ENCODE data around the gene CNDP1.
A peak's percentile ranks its signal among the peaks of the same experiment; 100 is the strongest.
"Not testable (repeated sequence)": the region's sequence is repeated elsewhere in the genome, so short reads cannot be mapped to it uniquely, and the experiment has no call there.

Gene CNDP1

GRCh38 chr18:74546007-74546406 is 11.7 kb downstream of the CNDP1 start:
- no peak for DNase-seq (ENCODE audit: low spot score)

- DNase-seq (ENCODE audit: low spot score): peak; percentile 89
Observed at GRCh38 chr18:74546751-74547530, 12.6 kb downstream of the CNDP1 start.

GRCh38 chr18:74547860-74548259 is 13.6 kb downstream of the CNDP1 start:
- DNase-seq (ENCODE audit: low spot score): no peak

- DNase-seq (ENCODE audit: low spot score): no peak
Observed at GRCh38 chr18:74549591-74550104, 15.3 kb downstream of the CNDP1 start.

- no peak for DNase-seq (ENCODE audit: low spot score)
Observed at GRCh38 chr18:74550886-74551285, 16.6 kb downstream of the CNDP1 start.

- DNase-seq (ENCODE audit: low spot score): no peak
Observed at GRCh38 chr18:74551452-74551851, 17.2 kb downstream of the CNDP1 start.

GRCh38 chr18:74551936-74552555 is 17.7 kb downstream of the CNDP1 start:
- DNase-seq (ENCODE audit: low spot score): peak; percentile 89

- DNase-seq (ENCODE audit: low spot score): no peak
Observed at GRCh38 chr18:74556126-74556525, 21.8 kb downstream of the CNDP1 start.

GRCh38 chr18:74558096-74558495 is 23.8 kb downstream of the CNDP1 start:
- no peak for DNase-seq (ENCODE audit: low spot score)

GRCh38 chr18:74562131-74562730 is 27.9 kb downstream of the CNDP1 start:
- no peak for DNase-seq (ENCODE audit: low spot score)

GRCh38 chr18:74562775-74563174 is 28.5 kb downstream of the CNDP1 start:
- DNase-seq (ENCODE audit: low spot score): no peak

- DNase-seq (ENCODE audit: low spot score): no peak
Observed at GRCh38 chr18:74563999-74564398, 29.7 kb downstream of the CNDP1 start.

GRCh38 chr18:74565164-74565563 is 30.9 kb downstream of the CNDP1 start:
- DNase-seq (ENCODE audit: low spot score): not testable (repeated sequence)

GRCh38 chr18:74565993-74566392 is 31.7 kb downstream of the CNDP1 start:
- not testable (repeated sequence) for DNase-seq (ENCODE audit: low spot score)

GRCh38 chr18:74567822-74568221 is 33.5 kb downstream of the CNDP1 start:
- DNase-seq (ENCODE audit: low spot score): no peak

GRCh38 chr18:74569401-74569800 is 35.1 kb downstream of the CNDP1 start:
- no peak for DNase-seq (ENCODE audit: low spot score)

GRCh38 chr18:74570266-74570665 is 36.0 kb downstream of the CNDP1 start:
- no peak for DNase-seq (ENCODE audit: low spot score)

GRCh38 chr18:74571895-74572680 is 37.8 kb downstream of the CNDP1 start:
- DNase-seq (ENCODE audit: low spot score): no peak

- no peak for DNase-seq (ENCODE audit: low spot score)
Observed at GRCh38 chr18:74573053-74573452, 38.8 kb downstream of the CNDP1 start.

GRCh38 chr18:74574916-74575315 is 40.6 kb downstream of the CNDP1 start:
- no peak for DNase-seq (ENCODE audit: low spot score)

- no peak for DNase-seq (ENCODE audit: low spot score)
Observed at GRCh38 chr18:74577019-74577418, 42.7 kb downstream of the CNDP1 start.

GRCh38 chr18:74579496-74580065 is 45.3 kb downstream of the CNDP1 start:
- DNase-seq (ENCODE audit: low spot score): no peak

Measured in AG20443 (cell line).